ENCODE data around the gene DRG2.
A peak's percentile ranks its signal among the peaks of the same experiment; 100 is the strongest.

The DRG2 gene

GRCh38 chr17:18087610-18088491, at the start of gene DRG2:
TSS of gene DRG2 (plus strand) at chr17:18087948. CDS start at chr17:18088024, 76 bp downstream.
- DNase-seq = peak; percentile 94

- peak; percentile 59 for DNase-seq
These were observed 49.4 kb upstream of the DRG2 start for GRCh38 chr17:18038149-18038850.

- DNase-seq = peak; percentile 100
These were observed 48.8 kb upstream of the DRG2 start, which contains the start of the genes ATPAF2 and GID4 for GRCh38 chr17:18038861-18039534. TSS of gene ATPAF2 (minus strand) at chr17:18039168. CDS start at chr17:18039013, 155 bp downstream. TSS of gene GID4 (plus strand) at chr17:18039408. CDS start at chr17:18039465, 57 bp downstream.

GRCh38 chr17:18039535-18040260, 48.0 kb upstream of the DRG2 start:
- DNase-seq = peak; percentile 29

GRCh38 chr17:18040261-18040858, 47.4 kb upstream of the DRG2 start:
- DNase-seq = no peak

- DNase-seq = peak; percentile 70
These were observed 46.0 kb upstream of the DRG2 start for GRCh38 chr17:18041776-18042175.

- DNase-seq = no peak
These were observed 44.8 kb upstream of the DRG2 start for GRCh38 chr17:18042983-18043382.

- DNase-seq = peak; percentile 6
These were observed 44.3 kb upstream of the DRG2 start for GRCh38 chr17:18043491-18043890.

GRCh38 chr17:18044609-18045008, 43.1 kb upstream of the DRG2 start:
- DNase-seq = no peak

- DNase-seq = no peak
These were observed 41.9 kb upstream of the DRG2 start for GRCh38 chr17:18045691-18046350.

GRCh38 chr17:18055597-18055996, 32.2 kb upstream of the DRG2 start:
- no peak for DNase-seq

GRCh38 chr17:18056214-18056613, 31.5 kb upstream of the DRG2 start:
- DNase-seq = no peak

- DNase-seq = no peak
These were observed 28.5 kb upstream of the DRG2 start for GRCh38 chr17:18059283-18059682.

- no peak for DNase-seq
These were observed 23.7 kb upstream of the DRG2 start for GRCh38 chr17:18064053-18064452.

- DNase-seq = no peak
These were observed 22.2 kb upstream of the DRG2 start for GRCh38 chr17:18065546-18065945.

GRCh38 chr17:18066866-18067265, 20.9 kb upstream of the DRG2 start:
- no peak for DNase-seq

GRCh38 chr17:18069101-18069500, 18.6 kb upstream of the DRG2 start:
- no peak for DNase-seq

GRCh38 chr17:18070861-18071340, 16.8 kb upstream of the DRG2 start:
- no peak for DNase-seq

- no peak for DNase-seq
These were observed 16.0 kb upstream of the DRG2 start for GRCh38 chr17:18071751-18072150.

GRCh38 chr17:18074566-18075272, 13.0 kb upstream of the DRG2 start:
- DNase-seq = no peak

GRCh38 chr17:18076936-18077335, 10.8 kb upstream of the DRG2 start:
- no peak for DNase-seq

All from suppressor macrophage treated with lipopolysaccharide for 4 hours (primary cell).